ENCODE data around the gene THAP9. TPM values are rescaled to one million over a fixed set of nuclear protein-coding genes. Genes with fewer than 3 reads are reported as not detected.
"Not testable (repeated sequence)": the region's sequence is repeated elsewhere in the genome, so short reads cannot be mapped to it uniquely, and the experiment has no call there.

Gene THAP9
- total and polyA plus RNA-seq, 4 donors: 1.6 to 6.5 (median 2.6) TPM

GRCh38 chr4:82866033-82866432 is 34.5 kb upstream of the THAP9 start:
- DNase-seq; H3K4me1 ChIP-seq (ENCODE audit: control insufficient read depth in 1 of 2, insufficient read depth in 2 of 2, low read length in 2 of 2); H3K4me3 ChIP-seq (ENCODE audit: low read length in 2 of 2); H3K27ac ChIP-seq (ENCODE audit: low read depth in 1 of 2, low read length in 2 of 2); H3K36me3 ChIP-seq (ENCODE audit: control insufficient read depth in 1 of 2, insufficient read depth in 2 of 2, low read length in 1 of 2); ATAC-seq (ENCODE audit: low FRiP score); H3K9me3 ChIP-seq (ENCODE audit: control insufficient read depth, low read length); intact Hi-C loops (cut with DNase I); H3K27me3 ChIP-seq (ENCODE audit: control insufficient read depth in 1 of 2, insufficient read depth in 2 of 2, low read length in 1 of 2): not testable (repeated sequence)
- 77 to 78% methylated on average over 6 of the region's 6 CpGs for WGBS, 2 donors

DNA sequence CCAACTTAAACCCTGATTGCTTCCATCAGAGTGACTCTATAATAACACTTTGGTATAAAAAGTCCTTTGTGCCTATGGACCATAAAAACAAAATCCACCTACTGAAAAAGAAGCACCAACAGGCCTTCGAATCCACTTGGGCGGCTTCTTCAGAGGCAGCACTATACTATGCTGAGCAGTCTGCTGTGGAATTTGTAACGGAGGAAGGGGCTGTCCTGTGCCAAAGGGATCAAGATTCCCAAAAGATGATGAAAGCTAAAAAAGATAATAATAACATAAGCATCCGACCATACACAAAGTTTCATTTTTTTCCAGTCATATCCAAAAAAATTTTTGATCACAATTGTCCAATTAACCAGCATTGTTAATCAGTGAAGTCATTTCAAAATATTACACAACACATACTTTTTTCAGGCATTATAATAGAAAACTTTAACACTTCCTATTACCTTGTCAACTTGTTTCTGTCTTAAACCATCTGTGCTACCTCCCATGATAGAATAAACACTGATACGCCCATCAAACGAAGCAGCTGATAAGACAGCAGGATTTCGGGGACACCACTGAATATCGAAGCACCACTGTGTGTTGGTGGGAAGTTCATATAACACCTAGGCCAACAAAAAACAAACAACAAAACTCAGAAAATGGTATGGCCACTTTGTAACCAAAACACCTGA is 33.7 kb upstream of the THAP9 start:
- peaks cover 3 to 7% of the 10 kb centered on the region in 2 donors for H3K36me3 ChIP-seq (ENCODE audit: control insufficient read depth in 1 of 2, insufficient read depth in 2 of 2, low read length in 1 of 2)
- no peak for ATAC-seq (ENCODE audit: low FRiP score)

GRCh38 chr4:82868572-82868971 is 32.0 kb upstream of the THAP9 start:
- intact Hi-C loops (cut with DNase I): no loop called here

More for the DNA sequence above, 33.7 kb upstream of the THAP9 start:
- Histone ChIP-seq H3K27me3 (ENCODE audit: control insufficient read depth in 1 of 2, insufficient read depth in 2 of 2, low read length in 1 of 2) (no peaks in the 10 kb centered on the region), H3K9me3 (ENCODE audit: control insufficient read depth, low read length) (no peaks in the 10 kb centered on the region), H3K4me3 (ENCODE audit: low read length in 2 of 2) (no peak overlapping the region), H3K4me1 (ENCODE audit: control insufficient read depth in 1 of 2, insufficient read depth in 2 of 2, low read length in 2 of 2) (no peaks in the 10 kb centered on the region), H3K27ac (ENCODE audit: low read depth in 1 of 2, low read length in 2 of 2) (peak overlapping the region in 1 of 2 donors; percentile 44)
- intact Hi-C loops (cut with DNase I): no loop called here
- 68 to 71% methylated on average over 8 of the region's 8 CpGs for WGBS, 2 donors
- no peak for DNase-seq

DNA sequence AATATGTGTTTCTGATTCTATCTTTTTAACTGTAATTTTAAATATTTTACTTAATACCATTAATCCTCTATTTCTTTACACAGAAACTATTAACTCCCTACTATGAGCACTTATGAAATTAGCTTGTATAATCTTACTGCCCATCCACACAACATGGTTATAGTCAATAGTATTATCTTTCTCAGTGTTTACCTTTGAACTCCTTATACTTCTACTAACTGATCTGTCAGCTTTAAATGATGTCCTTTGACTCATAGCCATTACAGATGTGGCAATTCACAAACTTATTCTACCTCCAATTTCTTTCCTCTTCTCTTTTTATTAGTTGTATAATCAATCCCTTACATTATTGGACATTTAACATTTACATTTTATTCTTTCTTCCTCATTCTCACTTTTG is 15.1 kb upstream of the THAP9 start:
- no peaks in the 10 kb centered on the region for H3K4me1 ChIP-seq (ENCODE audit: control insufficient read depth in 1 of 2, insufficient read depth in 2 of 2, low read length in 2 of 2)

More at GRCh38 chr4:82868572-82868971, 32.0 kb upstream of the THAP9 start:
- WGBS, 2 donors: 96 to 98% methylated on average over 5 of the region's 5 CpGs
- no peak overlapping the region for H3K27ac ChIP-seq (ENCODE audit: low read depth in 1 of 2, low read length in 2 of 2)
- peaks cover 3 to 8% of the 10 kb centered on the region in 2 donors for H3K36me3 ChIP-seq (ENCODE audit: control insufficient read depth in 1 of 2, insufficient read depth in 2 of 2, low read length in 1 of 2)
- H3K9me3 ChIP-seq (ENCODE audit: control insufficient read depth, low read length): no peaks in the 10 kb centered on the region
- no peak for ATAC-seq (ENCODE audit: low FRiP score)
- no peaks in the 10 kb centered on the region for H3K4me1 ChIP-seq (ENCODE audit: control insufficient read depth in 1 of 2, insufficient read depth in 2 of 2, low read length in 2 of 2)
- no peak for DNase-seq
- H3K27me3 ChIP-seq (ENCODE audit: control insufficient read depth in 1 of 2, insufficient read depth in 2 of 2, low read length in 1 of 2): no peaks in the 10 kb centered on the region
- H3K4me3 ChIP-seq (ENCODE audit: low read length in 2 of 2): no peak overlapping the region

GRCh38 chr4:82886147-82886942 is 14.2 kb upstream of the THAP9 start:
- no peak for ATAC-seq (ENCODE audit: low FRiP score)
- Histone ChIP-seq H3K27me3 (ENCODE audit: control insufficient read depth in 1 of 2, insufficient read depth in 2 of 2, low read length in 1 of 2) (no peaks in the 10 kb centered on the region), H3K9me3 (ENCODE audit: control insufficient read depth, low read length) (no peaks in the 10 kb centered on the region), H3K27ac (ENCODE audit: low read depth in 1 of 2, low read length in 2 of 2) (no peak overlapping the region), H3K4me1 (ENCODE audit: control insufficient read depth in 1 of 2, insufficient read depth in 2 of 2, low read length in 2 of 2) (no peaks in the 10 kb centered on the region), H3K36me3 (ENCODE audit: control insufficient read depth in 1 of 2, insufficient read depth in 2 of 2, low read length in 1 of 2) (no peaks in the 10 kb centered on the region), H3K4me3 (ENCODE audit: low read length in 2 of 2) (no peak overlapping the region)
- 12 to 14% methylated on average over 5 of the region's 5 CpGs for WGBS, 2 donors
- no peak for DNase-seq
- intact Hi-C loops (cut with DNase I): no loop called here

More for the DNA sequence above, 15.1 kb upstream of the THAP9 start:
- no peaks in the 10 kb centered on the region for H3K36me3 ChIP-seq (ENCODE audit: control insufficient read depth in 1 of 2, insufficient read depth in 2 of 2, low read length in 1 of 2)
- no peak overlapping the region for H3K27ac ChIP-seq (ENCODE audit: low read depth in 1 of 2, low read length in 2 of 2)
- ATAC-seq (ENCODE audit: low FRiP score) (no peak), DNase-seq (no peak)
- no peak overlapping the region for H3K4me3 ChIP-seq (ENCODE audit: low read length in 2 of 2)
- H3K27me3 ChIP-seq (ENCODE audit: control insufficient read depth in 1 of 2, insufficient read depth in 2 of 2, low read length in 1 of 2): no peaks in the 10 kb centered on the region
- intact Hi-C loops (cut with DNase I): no loop called here
- no peaks in the 10 kb centered on the region for H3K9me3 ChIP-seq (ENCODE audit: control insufficient read depth, low read length)

- WGBS, 2 donors: 64 to 74% methylated on average over 6 of the region's 6 CpGs
- Histone ChIP-seq H3K4me1 (ENCODE audit: control insufficient read depth in 1 of 2, insufficient read depth in 2 of 2, low read length in 2 of 2) (peaks cover 0 to 1% of the 10 kb centered on the region in 2 donors), H3K9me3 (ENCODE audit: control insufficient read depth, low read length) (no peaks in the 10 kb centered on the region), H3K27ac (ENCODE audit: low read depth in 1 of 2, low read length in 2 of 2) (no peak overlapping the region), H3K36me3 (ENCODE audit: control insufficient read depth in 1 of 2, insufficient read depth in 2 of 2, low read length in 1 of 2) (peaks cover 0 to 3% of the 10 kb centered on the region in 2 donors), H3K27me3 (ENCODE audit: control insufficient read depth in 1 of 2, insufficient read depth in 2 of 2, low read length in 1 of 2) (no peaks in the 10 kb centered on the region), H3K4me3 (ENCODE audit: low read length in 2 of 2) (peak overlapping the region in 1 of 2 donors; percentile 94)
- DNase-seq (no peak), ATAC-seq (ENCODE audit: low FRiP score) (no peak)
- intact Hi-C loops (cut with DNase I): no loop called here
Measured at GRCh38 chr4:82889287-82889686, 11.2 kb upstream of the THAP9 start.

- H3K9me3 ChIP-seq (ENCODE audit: control insufficient read depth, low read length): no peaks in the 10 kb centered on the region
- WGBS, 2 donors: 0% methylated on average over 16 of the region's 16 CpGs
- ATAC-seq (ENCODE audit: low FRiP score): peak; percentile 45
- peak overlapping the region; percentile 85 to 94 for H3K4me3 ChIP-seq (ENCODE audit: low read length in 2 of 2)
- intact Hi-C loops (cut with DNase I): loop anchor here (2.0 to 10.0 kb wide), 3 partner anchors 124 to 516 kb away; partner anchors contain the start of genes COPS4 (in 1 of the 2), HNRNPD (in 1 of the 2) and LIN54 (in 1 of the 2)
- no peak for DNase-seq
- H3K27ac ChIP-seq (ENCODE audit: low read depth in 1 of 2, low read length in 2 of 2): peak overlapping the region; percentile 86 to 99
- H3K4me1 ChIP-seq (ENCODE audit: control insufficient read depth in 1 of 2, insufficient read depth in 2 of 2, low read length in 2 of 2): peaks cover 0 to 1% of the 10 kb centered on the region in 2 donors
- H3K36me3 ChIP-seq (ENCODE audit: control insufficient read depth in 1 of 2, insufficient read depth in 2 of 2, low read length in 1 of 2): peaks cover 0 to 3% of the 10 kb centered on the region in 2 donors
- no peaks in the 10 kb centered on the region for H3K27me3 ChIP-seq (ENCODE audit: control insufficient read depth in 1 of 2, insufficient read depth in 2 of 2, low read length in 1 of 2)
Measured at GRCh38 chr4:82890528-82890900, 10.0 kb upstream of the THAP9 start.

- H3K4me1 ChIP-seq (ENCODE audit: control insufficient read depth in 1 of 2, insufficient read depth in 2 of 2, low read length in 2 of 2): peaks cover 0 to 1% of the 10 kb centered on the region in 2 donors
- H3K27me3 ChIP-seq (ENCODE audit: control insufficient read depth in 1 of 2, insufficient read depth in 2 of 2, low read length in 1 of 2): no peaks in the 10 kb centered on the region
- DNase-seq: peak; percentile 98 to 99
- peak within 1 kb of the TSS; percentile 85 to 94 for H3K4me3 ChIP-seq (ENCODE audit: low read length in 2 of 2)
- WGBS, 2 donors: 0% methylated on average over 63 to 71 of the region's 71 CpGs
- peaks cover 0 to 3% of the 10 kb centered on the region in 2 donors for H3K36me3 ChIP-seq (ENCODE audit: control insufficient read depth in 1 of 2, insufficient read depth in 2 of 2, low read length in 1 of 2)
- intact Hi-C loops (cut with DNase I): loop anchor here (2.0 to 10.0 kb wide), 3 partner anchors 124 to 516 kb away; partner anchors contain the start of genes COPS4 (in 1 of the 2), HNRNPD (in 1 of the 2) and LIN54 (in 1 of the 2)
- no peaks in the 10 kb centered on the region for H3K9me3 ChIP-seq (ENCODE audit: control insufficient read depth, low read length)
- peak; percentile 100 for ATAC-seq (ENCODE audit: low FRiP score)
- H3K27ac ChIP-seq (ENCODE audit: low read depth in 1 of 2, low read length in 2 of 2): peak within 1 kb of the TSS; percentile 86 to 99
Measured at GRCh38 chr4:82890901-82891706, 9.4 kb upstream of the THAP9 start, which contains the start of gene SEC31A. Gene SEC31A, minus strand, starts transcription at chr4:82891153. Its CDS starts 9,217 bp downstream, at chr4:82881936.

Data from aorta (tissue), 5 donors.